Panc1 (cell line): ENCODE results near the gene IQSEC1. TPM values are rescaled to one million over a fixed set of nuclear protein-coding genes. Genes with fewer than 3 reads are reported as not detected.

Experiments
- ATAC-seq: fragments of 200-7000 bp; cut with Tn5 transposase; 2 replicates; pipeline ENCODE4 v1.9.1; 2020; ENCODE audit warnings: mild to moderate bottlenecking, moderate library complexity
- BruUV-seq: library from RNA; stranded (reverse); fragments of 400-500 nt; replicated peaks from 2 replicates; lab custom pipeline; 2021; lab: Mats Ljungman, UMichigan
- CTCF ChIA-PET: fragments of 300-600 bp; sonication (Branson Sonifier 250); formaldehyde crosslinking; loops from one replicate; lab custom pipeline; 2022; ENCODE audit warnings: antibody characterized with exemption; lab: Charles Lee
- POLR2A ChIA-PET: fragments of 300-600 bp; sonication (Branson Sonifier 250); formaldehyde crosslinking; loops from one replicate; lab custom pipeline; 2022; ENCODE audit warnings: antibody characterized with exemption; lab: Charles Lee
- DNase-seq: peaks from one replicate; pipeline ENCODE4 v3.0.0-alpha.2; 2010; ENCODE audit warnings: low read depth, low spot score
- H3K27ac ChIP-seq: 2 replicates; pipeline ENCODE4 v1.5.1; 2011; ENCODE audit warnings: mild to moderate bottlenecking, low read length, inconsistent platforms
- H3K27me3 ChIP-seq: fragments of 200-500 bp; sonication (Bioruptor generic); 2 replicates; pipeline ENCODE4 v1.6.0; 2014; ENCODE audit warnings: low read length, inconsistent platforms; ENCODE audit not compliant: control insufficient read depth, insufficient read depth
- H3K36me3 ChIP-seq: fragments of 200-500 bp; sonication (Bioruptor generic); 2 replicates; pipeline ENCODE4 v1.5.1; 2014; ENCODE audit warnings: inconsistent platforms, mild to moderate bottlenecking, low read length, moderate library complexity; ENCODE audit not compliant: control insufficient read depth, insufficient read depth
- H3K4me1 ChIP-seq: 2 replicates; pipeline ENCODE4 v1.5.1; 2011; ENCODE audit warnings: inconsistent platforms, mild to moderate bottlenecking, low read length, moderate library complexity; ENCODE audit not compliant: control insufficient read depth, insufficient read depth
- H3K4me3 ChIP-seq, 2 experiments: 2 replicates each; pipeline ENCODE4 v1.5.1; 2011 to 2012; ENCODE audit warnings: low read depth in 2 of 2, low read length in 2 of 2, mild to moderate bottlenecking in 2 of 2, inconsistent platforms in 1 of 2, moderate library complexity in 1 of 2
- H3K9me3 ChIP-seq: fragments of 200-500 bp; sonication (Bioruptor generic); 2 replicates; pipeline ENCODE4 v1.5.1; 2014; ENCODE audit warnings: low read depth, mild to moderate bottlenecking, inconsistent platforms, low read length, moderate library complexity; ENCODE audit not compliant: control insufficient read depth, insufficient read depth
- POLR2AphosphoS5 ChIP-seq: IDR thresholded peaks from 2 replicates; pipeline ENCODE4 v1.6.1; 2012; ENCODE audit warnings: mild to moderate bottlenecking, low read depth, low read length, moderate library complexity
- SIN3A ChIP-seq: IDR thresholded peaks from 2 replicates; pipeline ENCODE4 v1.6.1; 2012; ENCODE audit warnings: low read depth, mild to moderate bottlenecking, low read length, moderate library complexity, borderline replicate concordance; ENCODE audit not compliant: insufficient read depth
- TCF7L2 ChIP-seq: IDR thresholded peaks from 2 replicates; pipeline ENCODE4 v1.6.1; 2011; ENCODE audit warnings: mild to moderate bottlenecking, low read depth, low read length, inconsistent platforms
- in situ Hi-C: cut with HindIII; loops from 2 replicates; pipeline ENCODE4 v1.10.0; 2016; ENCODE audit warnings: low sequenced_read_pairs, low pct_unique_long_range_greater_than_20kb
- intact Hi-C: fragments of 100-400 bp; cut with micrococcal nuclease; formaldehyde crosslinking; loops from one replicate; pipeline ENCODE4 v1.10.0; 2022; ENCODE audit not compliant: unreplicated experiment
- total RNA-seq: library from RNA; stranded (reverse); gene quantifications from one replicate; pipeline ENCODE4 v1.2.1, GENCODE V29; 2021; ENCODE audit not compliant: unreplicated experiment
- TF ChIP-seq, protein P1 (sequence below): fragments of 450-650 bp; IDR thresholded peaks from 2 replicates; pipeline ENCODE4 v1.5.1; 2017; ENCODE audit warnings: mild to moderate bottlenecking
- TF ChIP-seq, protein P2 (sequence below), 2 experiments: IDR thresholded peaks; 2 replicates each; pipeline ENCODE4 v1.6.1; 2011 to 2012; ENCODE audit warnings: low read depth in 2 of 2, control low read depth in 1 of 2, low read length in 1 of 2, mild to moderate bottlenecking in 1 of 2, moderate library complexity in 1 of 2; ENCODE audit not compliant: insufficient read depth in 1 of 2

IQSEC1 gene
- total RNA-seq, 1 experiment from 2014 or later, result 28.4 TPM

DNA sequence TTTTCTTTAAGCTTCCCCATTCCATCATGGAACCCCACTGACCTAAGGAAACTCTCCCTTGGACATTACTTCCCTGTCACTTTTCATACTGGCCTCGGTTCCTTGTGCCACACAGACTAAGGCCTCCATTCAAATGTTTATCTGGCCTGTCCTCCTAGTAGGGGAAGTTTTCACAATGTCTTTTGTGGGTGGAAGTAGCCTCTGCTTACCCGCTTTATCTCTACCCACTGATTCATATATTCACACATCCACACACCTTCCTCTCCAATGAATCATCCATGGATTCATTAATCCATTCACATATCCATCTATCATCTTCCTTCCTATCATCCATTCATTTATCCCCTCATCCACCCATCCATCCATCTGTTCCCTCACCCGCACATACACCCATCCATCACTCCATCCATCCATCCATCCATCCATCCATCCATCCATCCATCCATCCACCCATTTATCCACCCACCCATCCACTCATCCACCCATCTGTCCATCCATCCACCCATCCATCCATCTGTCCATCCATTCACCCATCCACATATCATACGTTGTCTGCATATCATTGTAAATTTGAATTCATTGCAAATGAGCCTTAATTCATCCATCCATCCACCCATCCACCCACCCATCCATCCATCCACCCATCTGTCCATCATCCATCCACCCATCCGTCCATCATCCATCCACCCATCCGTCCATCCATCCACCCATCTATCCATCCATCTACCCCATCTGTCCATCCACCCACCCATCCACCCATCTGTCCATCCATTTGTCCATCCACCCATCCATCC, 49.1 kb downstream of the IQSEC1 start:
- peaks cover 11% of the 10 kb centered on the region for H3K4me1 ChIP-seq
- intact Hi-C loops, result no loop called here

DNA sequence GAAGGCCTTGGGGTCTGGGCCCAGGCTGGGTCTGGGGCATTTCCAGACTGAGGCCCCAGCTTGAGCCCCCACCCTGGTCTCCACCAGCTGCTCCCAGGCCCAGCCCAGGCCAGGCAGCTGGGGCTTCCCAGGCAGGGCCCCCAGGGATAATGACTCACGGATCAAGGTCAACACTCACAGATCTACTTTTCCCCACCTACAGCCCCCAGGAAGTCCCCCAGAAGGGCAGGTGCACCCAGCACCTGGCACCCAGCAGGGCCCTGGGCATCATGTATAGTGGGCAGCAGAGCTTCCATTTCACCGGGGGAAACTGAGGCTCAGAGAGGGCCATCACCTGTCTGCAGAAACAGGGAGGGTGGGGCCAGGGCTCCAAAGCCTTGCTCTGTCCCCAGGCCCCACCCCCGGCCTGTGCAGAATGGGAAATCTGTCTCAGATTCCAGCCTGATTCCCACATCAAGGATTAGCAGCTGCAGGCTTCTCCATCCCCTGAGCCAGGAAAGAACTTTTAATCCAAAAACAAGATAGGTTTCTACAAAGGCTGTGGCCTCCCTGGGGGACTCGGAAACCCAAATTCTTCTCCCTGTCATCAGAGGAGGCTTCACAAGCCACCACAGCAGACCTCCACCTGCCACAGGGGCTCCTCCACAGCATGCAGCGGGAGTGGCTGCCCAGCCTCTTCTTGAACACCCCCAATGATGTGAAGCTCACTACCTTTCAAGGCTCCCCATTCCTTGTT, 49.8 kb downstream of the IQSEC1 start:
- in situ Hi-C loops, result no loop called here
- peaks cover 11% of the 10 kb centered on the region for H3K4me1 ChIP-seq
- ChIA-PET CTCF (no interaction called here), POLR2A (interaction anchor here (0.6 kb wide), 1 partner anchor 193 kb away, joined by 3 read pairs; no protein-coding TSS in a partner anchor)
- no peaks in the 10 kb centered on the region for H3K36me3 ChIP-seq
- no peaks in the 10 kb centered on the region for H3K9me3 ChIP-seq
- no peak for TF ChIP-seq SIN3A
- TF ChIP-seq, protein P1, sequence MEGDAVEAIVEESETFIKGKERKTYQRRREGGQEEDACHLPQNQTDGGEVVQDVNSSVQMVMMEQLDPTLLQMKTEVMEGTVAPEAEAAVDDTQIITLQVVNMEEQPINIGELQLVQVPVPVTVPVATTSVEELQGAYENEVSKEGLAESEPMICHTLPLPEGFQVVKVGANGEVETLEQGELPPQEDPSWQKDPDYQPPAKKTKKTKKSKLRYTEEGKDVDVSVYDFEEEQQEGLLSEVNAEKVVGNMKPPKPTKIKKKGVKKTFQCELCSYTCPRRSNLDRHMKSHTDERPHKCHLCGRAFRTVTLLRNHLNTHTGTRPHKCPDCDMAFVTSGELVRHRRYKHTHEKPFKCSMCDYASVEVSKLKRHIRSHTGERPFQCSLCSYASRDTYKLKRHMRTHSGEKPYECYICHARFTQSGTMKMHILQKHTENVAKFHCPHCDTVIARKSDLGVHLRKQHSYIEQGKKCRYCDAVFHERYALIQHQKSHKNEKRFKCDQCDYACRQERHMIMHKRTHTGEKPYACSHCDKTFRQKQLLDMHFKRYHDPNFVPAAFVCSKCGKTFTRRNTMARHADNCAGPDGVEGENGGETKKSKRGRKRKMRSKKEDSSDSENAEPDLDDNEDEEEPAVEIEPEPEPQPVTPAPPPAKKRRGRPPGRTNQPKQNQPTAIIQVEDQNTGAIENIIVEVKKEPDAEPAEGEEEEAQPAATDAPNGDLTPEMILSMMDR, result no peak
- no peaks in the 10 kb centered on the region for H3K27me3 ChIP-seq
- ATAC-seq (no peak; the same call in 1 of the 2 replicates), DNase-seq (no peak)
- no TSS peak for BruUV-seq
- H3K27ac ChIP-seq, result no peak overlapping the region
- intact Hi-C loops, result no loop called here
- H3K4me3 ChIP-seq, result no peak overlapping the region

More for the DNA sequence above, 49.1 kb downstream of the IQSEC1 start:
- TF ChIP-seq, protein P2, sequence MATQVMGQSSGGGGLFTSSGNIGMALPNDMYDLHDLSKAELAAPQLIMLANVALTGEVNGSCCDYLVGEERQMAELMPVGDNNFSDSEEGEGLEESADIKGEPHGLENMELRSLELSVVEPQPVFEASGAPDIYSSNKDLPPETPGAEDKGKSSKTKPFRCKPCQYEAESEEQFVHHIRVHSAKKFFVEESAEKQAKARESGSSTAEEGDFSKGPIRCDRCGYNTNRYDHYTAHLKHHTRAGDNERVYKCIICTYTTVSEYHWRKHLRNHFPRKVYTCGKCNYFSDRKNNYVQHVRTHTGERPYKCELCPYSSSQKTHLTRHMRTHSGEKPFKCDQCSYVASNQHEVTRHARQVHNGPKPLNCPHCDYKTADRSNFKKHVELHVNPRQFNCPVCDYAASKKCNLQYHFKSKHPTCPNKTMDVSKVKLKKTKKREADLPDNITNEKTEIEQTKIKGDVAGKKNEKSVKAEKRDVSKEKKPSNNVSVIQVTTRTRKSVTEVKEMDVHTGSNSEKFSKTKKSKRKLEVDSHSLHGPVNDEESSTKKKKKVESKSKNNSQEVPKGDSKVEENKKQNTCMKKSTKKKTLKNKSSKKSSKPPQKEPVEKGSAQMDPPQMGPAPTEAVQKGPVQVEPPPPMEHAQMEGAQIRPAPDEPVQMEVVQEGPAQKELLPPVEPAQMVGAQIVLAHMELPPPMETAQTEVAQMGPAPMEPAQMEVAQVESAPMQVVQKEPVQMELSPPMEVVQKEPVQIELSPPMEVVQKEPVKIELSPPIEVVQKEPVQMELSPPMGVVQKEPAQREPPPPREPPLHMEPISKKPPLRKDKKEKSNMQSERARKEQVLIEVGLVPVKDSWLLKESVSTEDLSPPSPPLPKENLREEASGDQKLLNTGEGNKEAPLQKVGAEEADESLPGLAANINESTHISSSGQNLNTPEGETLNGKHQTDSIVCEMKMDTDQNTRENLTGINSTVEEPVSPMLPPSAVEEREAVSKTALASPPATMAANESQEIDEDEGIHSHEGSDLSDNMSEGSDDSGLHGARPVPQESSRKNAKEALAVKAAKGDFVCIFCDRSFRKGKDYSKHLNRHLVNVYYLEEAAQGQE (IDR thresholded peaks at IDR 0.05; ENCODE audit: insufficient read depth in 1 of 2, low read depth in 2 of 2, low read length in 1 of 2), result no peak
- no peak for TF ChIP-seq SIN3A
- TF ChIP-seq, protein P1, result no peak
- TF ChIP-seq POLR2AphosphoS5, result no peak
- TF ChIP-seq TCF7L2, result no peak
- no peak overlapping the region for H3K4me3 ChIP-seq
- H3K9me3 ChIP-seq, result no peaks in the 10 kb centered on the region
- H3K36me3 ChIP-seq, result no peaks in the 10 kb centered on the region
- BruUV-seq, result no TSS peak
- ATAC-seq (no peak), DNase-seq (no peak)
- ChIA-PET CTCF (no interaction called here), POLR2A (interaction anchor here (0.6 kb wide), 1 partner anchor 193 kb away, joined by 3 read pairs; no protein-coding TSS in a partner anchor)
- H3K27ac ChIP-seq, result no peak overlapping the region
- H3K27me3 ChIP-seq, result no peaks in the 10 kb centered on the region
- in situ Hi-C loops, result no loop called here
